ENCODE results near the gene ADAM19. TPM values are rescaled to one million over a fixed set of nuclear protein-coding genes. Genes with fewer than 3 reads are reported as not detected.
A peak's percentile ranks its signal among the peaks of the same experiment; 100 is the strongest.
"Not testable (repeated sequence)": the region's sequence is repeated elsewhere in the genome, so short reads cannot be mapped to it uniquely, and the experiment has no call there.

Gene ADAM19
- total and polyA plus RNA-seq, 2 donors (not counting 1 experiment from before 2014, with no cell fraction given) = 13.0 to 65.2 TPM

- H3K4me2 ChIP-seq (ENCODE audit: extremely low read depth, insufficient read depth, low read length) = no peak overlapping the region
- no peak overlapping the region for H3K9ac ChIP-seq (ENCODE audit: insufficient read depth, low read length)
- H3K4me1 ChIP-seq (ENCODE audit: control insufficient read depth, extremely low read depth, insufficient read depth, low read length) = peaks cover 3% of the 10 kb centered on the region
- H3K27me3 ChIP-seq (ENCODE audit: control insufficient read depth, insufficient read depth, low read length) = no peaks in the 10 kb centered on the region
- TF ChIP-seq CTCF (conservative IDR thresholded peaks at IDR 0.05 in 1 of 2, IDR thresholded peaks at IDR 0.05 in 1 of 2; ENCODE audit: low read depth in 1 of 2, low read length in 2 of 2) = no peak
- TF ChIP-seq EZH2 (IDR thresholded peaks at IDR 0.05; ENCODE audit: low read length, missing control alignments) = no peak
- H3K79me2 ChIP-seq (ENCODE audit: control insufficient read depth, insufficient read depth, low read length) = no peaks in the 10 kb centered on the region
- no peak for DNase-seq (ENCODE audit: low read depth in 2 of 2)
- H4K20me1 ChIP-seq (ENCODE audit: control insufficient read depth, extremely low read depth, insufficient read depth, low read length) = no peaks in the 10 kb centered on the region
- H2AFZ ChIP-seq (ENCODE audit: low read length) = no peak overlapping the region
- H3K4me3 ChIP-seq (replicated peaks in 1 of 4; ENCODE audit: control extremely low read depth in 1 of 4, insufficient read depth in 1 of 4, low read depth in 3 of 4, low read length in 4 of 4) = no peak overlapping the region
- H3K36me3 ChIP-seq (ENCODE audit: control insufficient read depth, insufficient read depth, low read length) = peaks cover 11% of the 10 kb centered on the region
- H3K9me3 ChIP-seq (ENCODE audit: control insufficient read depth, insufficient read depth, low read depth, low read length) = no peaks in the 10 kb centered on the region
- no peak overlapping the region for H3K27ac ChIP-seq (ENCODE audit: insufficient read depth, low read length)
These were observed 90.2 kb downstream of the ADAM19 start for GRCh38 chr5:157485340-157485739.

- Histone ChIP-seq H3K36me3 (ENCODE audit: control insufficient read depth, insufficient read depth, low read length) (peaks cover 11% of the 10 kb centered on the region), H3K79me2 (ENCODE audit: control insufficient read depth, insufficient read depth, low read length) (no peaks in the 10 kb centered on the region), H3K9me3 (ENCODE audit: control insufficient read depth, insufficient read depth, low read depth, low read length) (no peaks in the 10 kb centered on the region), H2AFZ (ENCODE audit: low read length) (no peak overlapping the region), H3K27ac (ENCODE audit: insufficient read depth, low read length) (no peak overlapping the region), H3K9ac (ENCODE audit: insufficient read depth, low read length) (no peak overlapping the region), H3K4me2 (ENCODE audit: extremely low read depth, insufficient read depth, low read length) (no peak overlapping the region), H4K20me1 (ENCODE audit: control insufficient read depth, extremely low read depth, insufficient read depth, low read length) (no peaks in the 10 kb centered on the region), H3K4me3 (replicated peaks in 1 of 4; ENCODE audit: control extremely low read depth in 1 of 4, insufficient read depth in 1 of 4, low read depth in 3 of 4, low read length in 4 of 4) (no peak overlapping the region), H3K27me3 (ENCODE audit: control insufficient read depth, insufficient read depth, low read length) (no peaks in the 10 kb centered on the region), H3K4me1 (ENCODE audit: control insufficient read depth, extremely low read depth, insufficient read depth, low read length) (peaks cover 3% of the 10 kb centered on the region)
- no peak for TF ChIP-seq CTCF (conservative IDR thresholded peaks at IDR 0.05 in 1 of 2, IDR thresholded peaks at IDR 0.05 in 1 of 2; ENCODE audit: low read depth in 1 of 2, low read length in 2 of 2)
- TF ChIP-seq EZH2 (IDR thresholded peaks at IDR 0.05; ENCODE audit: low read length, missing control alignments) = no peak
- DNase-seq (ENCODE audit: low read depth in 2 of 2) = peak in 1 of 2 donors; percentile 80
These were observed 90.8 kb downstream of the ADAM19 start for GRCh38 chr5:157484768-157485167.

- H3K4me1 ChIP-seq (ENCODE audit: control insufficient read depth, extremely low read depth, insufficient read depth, low read length); H3K79me2 ChIP-seq (ENCODE audit: control insufficient read depth, insufficient read depth, low read length); H3K27me3 ChIP-seq (ENCODE audit: control insufficient read depth, insufficient read depth, low read length); DNase-seq (ENCODE audit: low read depth in 2 of 2); H3K4me2 ChIP-seq (ENCODE audit: extremely low read depth, insufficient read depth, low read length); H3K9ac ChIP-seq (ENCODE audit: insufficient read depth, low read length); H3K27ac ChIP-seq (ENCODE audit: insufficient read depth, low read length); H4K20me1 ChIP-seq (ENCODE audit: control insufficient read depth, extremely low read depth, insufficient read depth, low read length); H3K9me3 ChIP-seq (ENCODE audit: control insufficient read depth, insufficient read depth, low read depth, low read length); H3K36me3 ChIP-seq (ENCODE audit: control insufficient read depth, insufficient read depth, low read length); H3K4me3 ChIP-seq (replicated peaks in 1 of 4; ENCODE audit: control extremely low read depth in 1 of 4, insufficient read depth in 1 of 4, low read depth in 3 of 4, low read length in 4 of 4); H2AFZ ChIP-seq (ENCODE audit: low read length): not testable (repeated sequence)
These were observed 92.9 kb downstream of the ADAM19 start for GRCh38 chr5:157482702-157483101.
